HEK293 (cell line): ENCODE results near the gene RCN2.

ENCODE experiments used
- CTCF ChIA-PET: fragments of 350-600 bp; formaldehyde crosslinking; extraction: SDS; loops from one replicate; lab custom pipeline; 2021; ENCODE audit warnings: antibody characterized with exemption; lab: Yijun Ruan, JAX
- POLR2A ChIA-PET: fragments of 300-600 bp; formaldehyde crosslinking; extraction: SDS; loops from one replicate; lab custom pipeline; 2020; ENCODE audit warnings: antibody characterized with exemption, inconsistent platforms; lab: Yijun Ruan, JAX
- H3K27ac ChIP-seq: fragments of 200-500 bp; sonication (Bioruptor generic); 2 replicates; pipeline ENCODE4 v1.5.1; 2014; ENCODE audit warnings: low read depth, low read length, control low read depth, inconsistent platforms; ENCODE audit errors: extremely low read depth
- H3K36me3 ChIP-seq, 2 experiments: fragments of 200-500 bp in 1 of 2; sonication (Bioruptor generic) in 1 of 2; 1 replicate in 1 of 2; 2 replicates in 1 of 2; pipeline ENCODE4 v1.5.1; 2014 to 2017; ENCODE audit warnings: inconsistent platforms in 2 of 2, low read length in 2 of 2; ENCODE audit not compliant: control insufficient read depth in 2 of 2, insufficient read depth in 1 of 2
- H3K4me1 ChIP-seq: fragments of 200-500 bp; sonication (Bioruptor generic); 2 replicates; pipeline ENCODE4 v1.5.1; 2014; ENCODE audit warnings: mild to moderate bottlenecking, low read length, inconsistent platforms; ENCODE audit not compliant: control insufficient read depth, insufficient read depth
- H3K4me3 ChIP-seq: 2 replicates; pipeline ENCODE4 v1.5.1; 2011; ENCODE audit warnings: low read depth, mild to moderate bottlenecking, control low read depth, low read length, moderate library complexity
- H3K9me3 ChIP-seq: fragments of 200-500 bp; sonication (Bioruptor generic); 2 replicates; pipeline ENCODE4 v1.5.1; 2014; ENCODE audit warnings: low read depth, low read length, inconsistent platforms; ENCODE audit not compliant: control insufficient read depth, insufficient read depth
- GLI2 ChIP-seq: fragments of 450-650 bp; formaldehyde crosslinking; IDR thresholded peaks from 2 replicates; pipeline ENCODE4; 2017; ENCODE audit warnings: missing biosample characterization, missing genetic modification characterization, low read depth, borderline replicate concordance
- OVOL3 ChIP-seq: fragments of 450-650 bp; formaldehyde crosslinking; IDR thresholded peaks from 2 replicates; pipeline ENCODE4 v1.5.1; 2016; ENCODE audit warnings: missing biosample characterization, missing genetic modification characterization
- PRDM1 ChIP-seq: fragments of 450-650 bp; formaldehyde crosslinking; IDR thresholded peaks from 2 replicates; pipeline ENCODE4; 2016; ENCODE audit warnings: missing biosample characterization, missing genetic modification characterization
- SP7 ChIP-seq: fragments of 450-650 bp; formaldehyde crosslinking; IDR thresholded peaks from 2 replicates; pipeline ENCODE4 v1.5.1; 2016; ENCODE audit warnings: missing biosample characterization, missing genetic modification characterization
- YY2 ChIP-seq: fragments of 450-650 bp; formaldehyde crosslinking; IDR thresholded peaks from 2 replicates; pipeline ENCODE4 v1.5.1; 2016; ENCODE audit warnings: missing biosample characterization, missing genetic modification characterization
- ZEB2 ChIP-seq: fragments of 450-650 bp; formaldehyde crosslinking; IDR thresholded peaks from 2 replicates; pipeline ENCODE4 v1.5.1; 2016; ENCODE audit warnings: missing biosample characterization, missing genetic modification characterization
- ZNF121 ChIP-seq: fragments of 450-650 bp; formaldehyde crosslinking; IDR thresholded peaks from 2 replicates; pipeline ENCODE4 v1.5.1; 2016; ENCODE audit warnings: missing biosample characterization, missing genetic modification characterization
- ZNF514 ChIP-seq: fragments of 450-650 bp; formaldehyde crosslinking; IDR thresholded peaks from 2 replicates; pipeline ENCODE4 v1.5.1; 2016; ENCODE audit warnings: missing biosample characterization, missing genetic modification characterization
- ZNF747 ChIP-seq: fragments of 450-650 bp; formaldehyde crosslinking; IDR thresholded peaks from 2 replicates; pipeline ENCODE4 v1.5.1; 2016; ENCODE audit warnings: missing biosample characterization, missing genetic modification characterization
- TF ChIP-seq, protein P1 (sequence below): fragments of 450-650 bp; formaldehyde crosslinking; IDR thresholded peaks from 2 replicates; pipeline ENCODE4 v1.5.1; 2016; ENCODE audit warnings: missing biosample characterization, missing genetic modification characterization
- TF ChIP-seq, protein P2 (sequence below): fragments of 450-650 bp; formaldehyde crosslinking; IDR thresholded peaks from 2 replicates; pipeline ENCODE4 v1.5.1; 2016; ENCODE audit warnings: missing biosample characterization, missing genetic modification characterization
- TF ChIP-seq, protein P3 (sequence below): fragments of 450-650 bp; formaldehyde crosslinking; IDR thresholded peaks from 2 replicates; pipeline ENCODE4 v1.5.1; 2017; ENCODE audit warnings: missing biosample characterization, missing genetic modification characterization
- TF ChIP-seq, protein P4 (sequence below): fragments of 450-650 bp; formaldehyde crosslinking; IDR thresholded peaks from 2 replicates; pipeline ENCODE4 v1.5.1; 2017; ENCODE audit warnings: missing biosample characterization, missing genetic modification characterization

RCN2 gene

DNA sequence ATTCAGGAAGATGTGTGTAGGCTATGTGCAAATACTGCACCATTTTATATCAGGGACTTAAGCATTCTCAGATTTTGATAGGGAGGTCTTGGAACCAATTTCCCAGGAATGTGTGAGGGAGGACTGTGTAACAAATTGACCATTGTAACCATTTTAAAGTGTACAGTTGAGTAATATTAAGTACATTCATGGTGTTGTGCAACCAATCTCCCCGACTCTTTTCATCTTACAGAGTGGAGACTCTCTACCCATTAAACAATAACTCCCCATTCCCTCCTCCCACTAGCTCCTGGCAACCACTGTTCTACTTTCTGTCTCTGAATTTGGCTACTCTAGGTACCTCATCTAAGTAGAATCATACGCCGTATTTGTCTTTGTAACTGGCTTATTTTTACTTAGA lies 5.1 kb downstream of the RCN2 start (continued):
- TF ChIP-seq, protein P1, sequence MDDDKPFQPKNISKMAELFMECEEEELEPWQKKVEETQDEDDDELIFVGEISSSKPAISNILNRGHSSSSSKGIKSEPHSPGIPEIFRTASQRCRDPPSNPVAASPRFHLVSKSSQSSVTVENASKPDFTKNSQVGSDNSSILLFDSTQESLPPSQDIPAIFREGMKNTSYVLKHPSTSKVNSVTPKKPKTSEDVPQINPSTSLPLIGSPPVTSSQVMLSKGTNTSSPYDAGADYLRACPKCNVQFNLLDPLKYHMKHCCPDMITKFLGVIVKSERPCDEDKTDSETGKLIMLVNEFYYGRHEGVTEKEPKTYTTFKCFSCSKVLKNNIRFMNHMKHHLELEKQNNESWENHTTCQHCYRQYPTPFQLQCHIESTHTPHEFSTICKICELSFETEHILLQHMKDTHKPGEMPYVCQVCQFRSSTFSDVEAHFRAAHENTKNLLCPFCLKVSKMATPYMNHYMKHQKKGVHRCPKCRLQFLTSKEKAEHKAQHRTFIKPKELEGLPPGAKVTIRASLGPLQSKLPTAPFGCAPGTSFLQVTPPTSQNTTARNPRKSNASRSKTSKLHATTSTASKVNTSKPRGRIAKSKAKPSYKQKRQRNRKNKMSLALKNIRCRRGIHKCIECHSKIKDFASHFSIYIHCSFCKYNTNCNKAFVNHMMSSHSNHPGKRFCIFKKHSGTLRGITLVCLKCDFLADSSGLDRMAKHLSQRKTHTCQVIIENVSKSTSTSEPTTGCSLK (tag by site-specific recombination) = no peak
- TF ChIP-seq OVOL3 (tag by site-specific recombination) = no peak

DNA sequence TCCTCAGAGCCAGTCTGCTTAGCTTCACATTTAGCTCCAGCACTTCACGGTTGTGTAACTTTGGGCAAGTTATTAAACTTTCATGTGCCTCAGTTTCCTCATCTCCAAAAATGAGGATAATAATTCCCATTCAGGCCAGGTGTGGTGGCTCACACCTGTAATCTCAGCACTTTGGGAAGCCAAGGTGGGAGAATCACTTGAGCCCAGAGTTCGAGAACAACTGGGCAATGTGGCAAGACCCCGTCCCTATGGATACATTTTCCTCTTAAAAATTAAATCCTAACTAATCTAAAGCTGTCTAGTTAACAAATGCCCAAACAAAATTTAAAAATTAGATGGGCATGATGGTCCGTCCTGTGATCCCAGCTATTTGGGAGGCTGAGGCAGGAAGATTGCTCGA lies 7.2 kb downstream of the RCN2 start:
- Histone ChIP-seq H3K4me3 (no peak overlapping the region), H3K9me3 (no peaks in the 10 kb centered on the region), H3K27ac (no peak overlapping the region), H3K36me3 (peaks cover 55 to 75% of the 10 kb centered on the region in 2 experiments), H3K4me1 (no peaks in the 10 kb centered on the region; the same call in 1 of the 2 replicates)
- ChIA-PET POLR2A (interaction anchor here (1.3 kb wide), 1 partner anchor 8 kb away, joined by 3 read pairs; the partner anchor contains the start of gene RCN2), CTCF (interaction anchor here (1.0 kb wide), 1 partner anchor 37 kb away, joined by 3 read pairs; no protein-coding TSS in a partner anchor)
- TF ChIP-seq, protein P2, sequence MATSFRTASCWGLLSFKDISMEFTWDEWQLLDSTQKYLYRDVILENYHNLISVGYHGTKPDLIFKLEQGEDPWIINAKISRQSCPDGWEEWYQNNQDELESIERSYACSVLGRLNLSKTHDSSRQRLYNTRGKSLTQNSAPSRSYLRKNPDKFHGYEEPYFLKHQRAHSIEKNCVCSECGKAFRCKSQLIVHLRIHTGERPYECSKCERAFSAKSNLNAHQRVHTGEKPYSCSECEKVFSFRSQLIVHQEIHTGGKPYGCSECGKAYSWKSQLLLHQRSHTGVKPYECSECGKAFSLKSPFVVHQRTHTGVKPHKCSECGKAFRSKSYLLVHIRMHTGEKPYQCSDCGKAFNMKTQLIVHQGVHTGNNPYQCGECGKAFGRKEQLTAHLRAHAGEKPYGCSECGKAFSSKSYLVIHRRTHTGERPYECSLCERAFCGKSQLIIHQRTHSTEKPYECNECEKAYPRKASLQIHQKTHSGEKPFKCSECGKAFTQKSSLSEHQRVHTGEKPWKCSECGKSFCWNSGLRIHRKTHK (tag by site-specific recombination) = no peak
- TF ChIP-seq ZNF121 (tag by site-specific recombination) = peak; percentile 72; the same call in 1 of the 2 replicates
- no peak for TF ChIP-seq ZEB2 (tag by site-specific recombination)

DNA sequence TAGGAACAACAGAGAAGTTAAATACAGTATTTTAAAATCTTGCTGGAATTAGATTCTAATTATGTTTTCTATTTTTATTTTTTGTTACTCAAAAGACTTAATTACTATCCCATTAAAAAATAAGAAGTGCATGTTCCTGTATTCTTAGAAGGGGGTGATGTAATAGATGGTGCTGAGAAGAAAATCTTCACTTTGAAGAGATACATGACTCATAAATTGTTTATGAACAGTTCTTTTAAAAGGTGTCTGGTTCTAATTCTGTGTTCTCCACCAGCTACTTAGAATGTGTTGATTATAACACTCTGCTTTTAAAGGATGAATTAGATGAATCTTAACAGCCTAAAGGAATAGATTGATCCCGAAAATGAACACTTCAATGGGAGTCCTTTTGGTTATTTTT lies 8.2 kb downstream of the RCN2 start:
- ChIA-PET CTCF (no interaction called here), POLR2A (interaction anchor here (1.3 kb wide), 1 partner anchor 9 kb away, joined by 3 read pairs; the partner anchor contains the start of gene RCN2)
- no peak overlapping the region for H3K4me3 ChIP-seq
- H3K27ac ChIP-seq = no peak overlapping the region
- no peaks in the 10 kb centered on the region for H3K9me3 ChIP-seq
- H3K36me3 ChIP-seq = peaks cover 55 to 69% of the 10 kb centered on the region in 2 experiments
- no peaks in the 10 kb centered on the region; the same call in 1 of the 2 replicates for H3K4me1 ChIP-seq
- TF ChIP-seq, protein P3, sequence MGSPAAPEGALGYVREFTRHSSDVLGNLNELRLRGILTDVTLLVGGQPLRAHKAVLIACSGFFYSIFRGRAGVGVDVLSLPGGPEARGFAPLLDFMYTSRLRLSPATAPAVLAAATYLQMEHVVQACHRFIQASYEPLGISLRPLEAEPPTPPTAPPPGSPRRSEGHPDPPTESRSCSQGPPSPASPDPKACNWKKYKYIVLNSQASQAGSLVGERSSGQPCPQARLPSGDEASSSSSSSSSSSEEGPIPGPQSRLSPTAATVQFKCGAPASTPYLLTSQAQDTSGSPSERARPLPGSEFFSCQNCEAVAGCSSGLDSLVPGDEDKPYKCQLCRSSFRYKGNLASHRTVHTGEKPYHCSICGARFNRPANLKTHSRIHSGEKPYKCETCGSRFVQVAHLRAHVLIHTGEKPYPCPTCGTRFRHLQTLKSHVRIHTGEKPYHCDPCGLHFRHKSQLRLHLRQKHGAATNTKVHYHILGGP (tag by site-specific recombination) = peak; percentile 69
- TF ChIP-seq, protein P4, sequence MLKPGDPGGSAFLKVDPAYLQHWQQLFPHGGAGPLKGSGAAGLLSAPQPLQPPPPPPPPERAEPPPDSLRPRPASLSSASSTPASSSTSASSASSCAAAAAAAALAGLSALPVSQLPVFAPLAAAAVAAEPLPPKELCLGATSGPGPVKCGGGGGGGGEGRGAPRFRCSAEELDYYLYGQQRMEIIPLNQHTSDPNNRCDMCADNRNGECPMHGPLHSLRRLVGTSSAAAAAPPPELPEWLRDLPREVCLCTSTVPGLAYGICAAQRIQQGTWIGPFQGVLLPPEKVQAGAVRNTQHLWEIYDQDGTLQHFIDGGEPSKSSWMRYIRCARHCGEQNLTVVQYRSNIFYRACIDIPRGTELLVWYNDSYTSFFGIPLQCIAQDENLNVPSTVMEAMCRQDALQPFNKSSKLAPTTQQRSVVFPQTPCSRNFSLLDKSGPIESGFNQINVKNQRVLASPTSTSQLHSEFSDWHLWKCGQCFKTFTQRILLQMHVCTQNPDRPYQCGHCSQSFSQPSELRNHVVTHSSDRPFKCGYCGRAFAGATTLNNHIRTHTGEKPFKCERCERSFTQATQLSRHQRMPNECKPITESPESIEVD (tag by site-specific recombination) = peak; percentile 58; the same call in 1 of the 2 replicates
- TF ChIP-seq ZNF514 (no peak), YY2 (tag by site-specific recombination) (no peak), ZNF747 (tag by site-specific recombination) (no peak), PRDM1 (tag by site-specific recombination) (0 out of 2 replicates have a peak, but pooled peaks have one; percentile 29), GLI2 (no peak), SP7 (tag by site-specific recombination) (peak; percentile 56)
